Iris pigment epithelial cell (primary cell): ENCODE results near the gene LIMS2.

Experiments used
- DNase-seq: peaks from one replicate; pipeline ENCODE4 v3.0.0-alpha.2; 2011; ENCODE audit warnings: low read depth

The LIMS2 gene, protein sequence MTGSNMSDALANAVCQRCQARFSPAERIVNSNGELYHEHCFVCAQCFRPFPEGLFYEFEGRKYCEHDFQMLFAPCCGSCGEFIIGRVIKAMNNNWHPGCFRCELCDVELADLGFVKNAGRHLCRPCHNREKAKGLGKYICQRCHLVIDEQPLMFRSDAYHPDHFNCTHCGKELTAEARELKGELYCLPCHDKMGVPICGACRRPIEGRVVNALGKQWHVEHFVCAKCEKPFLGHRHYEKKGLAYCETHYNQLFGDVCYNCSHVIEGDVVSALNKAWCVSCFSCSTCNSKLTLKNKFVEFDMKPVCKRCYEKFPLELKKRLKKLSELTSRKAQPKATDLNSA

DNA sequence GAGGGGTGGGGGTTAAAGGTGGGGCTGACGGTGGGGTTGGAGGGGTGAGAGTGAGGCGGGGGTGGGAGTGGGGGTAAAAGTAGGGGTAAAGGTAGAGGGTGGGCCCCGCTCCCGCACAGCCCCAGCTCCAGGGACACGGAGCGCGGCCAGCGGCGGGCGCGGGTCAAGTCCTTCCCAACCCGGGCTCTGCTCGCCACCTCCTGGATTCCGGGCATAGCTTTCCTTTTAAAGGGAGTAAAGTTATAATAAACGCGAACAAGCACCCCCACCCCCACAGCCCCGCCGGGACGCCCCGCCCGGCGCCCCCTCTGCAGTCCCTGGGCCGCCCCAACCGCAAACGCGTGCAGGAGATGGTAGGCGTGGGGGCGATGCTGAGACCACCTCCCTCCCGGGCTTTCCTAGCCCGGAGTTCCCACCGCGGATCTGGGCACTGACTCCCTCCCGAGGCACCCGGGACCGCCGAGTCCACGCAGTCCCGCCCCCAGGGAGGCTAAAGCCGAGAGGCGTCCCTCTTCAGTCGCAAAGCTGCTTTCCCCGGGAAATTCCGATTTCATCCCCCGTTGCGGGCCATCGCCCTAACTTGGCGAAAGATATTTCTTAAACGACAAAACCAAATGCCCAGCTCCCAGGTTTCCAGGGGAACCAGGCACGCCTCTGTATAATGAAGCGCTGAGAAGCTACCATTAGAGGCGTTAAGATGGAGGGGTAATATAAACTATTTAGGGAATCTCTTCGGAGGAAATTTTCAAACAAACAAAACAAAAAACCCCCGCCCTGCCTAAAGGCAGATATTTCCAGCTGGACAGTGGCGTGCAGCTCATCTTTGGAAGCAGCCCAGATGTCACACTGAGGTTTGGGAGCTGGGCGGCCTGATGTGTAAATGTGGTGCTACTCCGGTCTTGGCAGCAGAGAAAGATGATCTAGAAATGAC, at the start of gene LIMS2:
LIMS2 (minus strand) TSS at position 200 of the 931 bp plus-strand sequence. CDS start 506 bp downstream, outside the sequence.
- DNase-seq = no peak

DNA sequence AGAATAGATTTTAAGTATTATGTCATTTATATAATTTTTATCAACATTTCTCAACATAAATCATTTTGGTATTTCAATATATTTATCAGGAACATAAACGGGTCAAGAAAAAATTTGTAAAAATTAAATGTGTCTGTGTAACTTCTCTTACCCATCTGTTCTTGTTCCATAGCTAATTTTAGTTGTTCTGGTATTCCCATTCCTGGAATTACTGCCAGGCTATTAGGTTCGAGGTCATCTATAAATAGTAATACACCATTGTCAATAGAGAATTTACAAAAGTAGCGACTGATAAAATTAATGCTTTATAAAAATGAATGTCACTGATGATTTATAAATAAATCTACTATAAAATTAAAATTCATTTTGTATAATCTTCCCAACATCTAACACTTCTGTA, 47.5 kb upstream of the LIMS2 start:
- DNase-seq = no peak

DNA sequence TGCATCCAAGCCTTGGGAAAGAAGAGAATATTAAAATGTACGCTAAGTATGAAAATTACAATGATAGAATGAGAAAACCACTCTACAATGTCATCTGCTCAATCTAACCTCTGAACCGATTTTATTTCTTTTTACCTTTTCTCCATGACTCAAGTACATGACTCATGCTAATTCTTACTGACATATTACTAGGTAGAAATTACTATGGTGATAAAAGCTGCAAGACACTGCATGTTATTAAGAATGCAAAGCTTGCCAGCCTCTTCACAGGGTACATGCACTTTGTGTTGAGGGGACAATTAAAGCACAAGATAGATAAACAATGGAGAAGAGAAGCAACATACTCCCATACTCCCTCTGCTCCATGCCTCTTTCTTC, 46.6 kb upstream of the LIMS2 start:
- peak; percentile 43 for DNase-seq

DNA sequence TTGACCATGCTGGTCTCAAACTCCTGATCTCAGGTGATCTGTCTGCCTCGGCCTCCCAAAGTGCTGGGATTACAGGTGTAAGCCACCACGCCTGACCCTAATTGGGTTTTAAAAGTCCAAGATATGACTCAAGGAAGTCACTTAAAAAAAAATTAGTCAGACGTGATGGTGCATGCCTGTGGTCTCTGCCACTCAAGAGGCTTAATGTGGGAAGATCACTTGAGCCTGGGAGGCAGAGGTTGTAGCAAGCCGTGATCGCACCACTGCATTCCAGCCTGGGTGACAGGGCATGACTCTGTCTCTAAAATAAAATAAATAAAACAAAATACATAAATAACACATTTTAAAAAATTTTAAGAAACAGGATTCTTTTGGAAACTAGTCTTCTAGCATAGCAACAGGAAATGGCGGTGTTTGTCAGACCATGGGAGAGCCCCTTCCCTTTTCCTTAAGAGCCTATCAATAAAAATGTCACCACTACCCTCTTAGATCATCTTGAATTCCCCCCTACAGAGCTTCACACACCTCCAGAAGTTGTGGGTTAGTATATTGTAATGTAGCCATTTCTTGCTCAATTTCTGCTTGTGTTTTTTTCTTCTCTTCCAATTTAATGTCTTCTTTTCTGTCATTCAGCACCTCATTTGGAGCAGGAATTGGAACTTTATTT, 46.1 kb upstream of the LIMS2 start:
- peak; percentile 63 for DNase-seq

DNA sequence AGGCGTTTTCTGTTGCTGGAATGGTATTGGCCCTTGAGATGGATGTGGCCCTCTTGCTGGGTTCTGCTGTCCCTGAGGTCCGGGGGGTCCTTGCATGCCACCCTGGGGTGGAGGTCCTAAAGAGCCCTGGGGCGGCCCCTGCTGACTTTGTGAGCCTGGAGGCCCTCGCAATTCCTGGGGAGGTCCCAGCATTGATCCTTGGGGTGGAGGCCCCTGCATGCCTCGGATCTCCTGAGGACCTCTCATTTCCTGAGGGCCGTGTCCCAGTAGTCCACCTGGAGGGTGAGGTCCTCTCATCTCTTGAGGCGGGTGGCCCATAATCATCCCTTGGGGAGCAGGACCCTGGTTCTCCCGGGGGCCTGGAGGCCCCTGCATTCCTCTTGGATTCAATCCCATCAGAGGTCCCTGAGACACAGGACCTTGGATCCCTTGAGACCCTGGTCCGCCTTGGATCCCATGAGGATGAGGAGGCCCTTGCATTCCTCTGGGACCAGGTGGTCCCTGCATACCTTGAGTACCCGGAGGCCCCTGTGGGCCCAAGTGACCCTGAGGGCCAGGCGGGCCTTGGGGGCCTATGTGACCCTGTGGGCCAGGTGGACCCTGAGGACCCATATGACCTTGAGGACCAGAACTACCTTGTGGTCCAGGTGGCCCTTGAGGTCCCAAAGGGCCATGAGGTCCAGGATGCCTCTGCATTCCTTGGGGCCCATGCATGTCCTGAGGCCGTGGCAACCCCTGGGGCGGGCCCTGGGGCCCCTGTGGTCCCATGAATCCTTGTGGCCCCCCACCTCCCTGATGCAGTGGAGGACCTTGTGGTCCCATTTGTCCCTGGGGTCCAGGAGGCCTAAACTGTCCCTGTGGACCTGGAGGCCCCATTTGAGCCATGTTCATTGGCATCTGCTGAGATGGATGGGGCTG, 44.2 kb upstream of the LIMS2 start:
- no peak for DNase-seq

DNA sequence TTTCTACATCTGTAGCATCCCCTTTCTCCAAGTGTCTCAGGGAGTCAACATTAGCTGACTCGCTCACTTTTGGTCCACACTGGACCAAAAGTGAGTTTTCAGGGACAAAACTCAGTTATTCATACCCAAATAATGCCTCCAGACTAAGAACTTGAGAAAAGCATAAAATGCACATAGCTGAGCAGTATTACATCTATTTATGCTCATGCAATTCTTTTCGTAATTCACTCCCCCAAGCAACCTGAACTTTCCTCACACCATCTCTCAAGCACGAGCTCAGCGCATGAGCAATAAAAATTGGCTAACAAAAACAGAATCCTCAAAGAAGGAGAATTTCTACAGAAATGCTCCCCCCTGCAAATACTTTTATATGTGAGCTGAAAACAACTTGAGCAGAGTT, 42.9 kb upstream of the LIMS2 start:
- no peak for DNase-seq

DNA sequence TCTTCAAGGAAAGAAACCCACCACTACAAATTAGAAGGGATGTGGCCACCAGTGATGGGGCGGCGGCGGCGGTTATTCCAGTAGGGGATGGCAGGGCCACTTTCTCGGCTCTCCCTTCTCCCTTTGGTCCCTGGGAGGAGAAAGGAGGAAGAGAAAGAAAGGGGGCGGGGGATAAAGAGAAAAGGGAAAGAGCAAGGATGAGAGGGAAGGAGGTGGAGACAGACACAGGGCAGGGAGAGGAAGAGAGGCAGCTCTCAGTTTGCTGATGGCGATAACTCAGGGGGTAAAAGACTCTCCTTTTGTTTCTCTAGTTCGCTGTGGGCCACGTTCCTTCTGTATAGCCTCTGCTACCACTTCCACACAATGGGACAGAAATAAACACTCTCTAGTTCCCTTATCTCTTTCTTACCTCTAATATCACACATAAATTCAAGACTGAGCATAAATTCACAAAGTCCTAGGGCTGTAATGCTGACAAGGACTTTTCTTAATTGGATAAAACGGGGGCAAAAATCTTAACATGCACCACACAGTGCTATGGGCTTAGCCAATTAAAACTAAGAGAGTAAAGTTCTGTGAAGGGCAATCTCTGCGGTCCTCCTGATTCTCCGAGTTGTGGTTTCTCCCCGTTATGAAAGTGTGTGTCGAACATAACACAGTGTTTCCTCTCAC, 40.6 kb upstream of the LIMS2 start:
- DNase-seq = no peak

DNA sequence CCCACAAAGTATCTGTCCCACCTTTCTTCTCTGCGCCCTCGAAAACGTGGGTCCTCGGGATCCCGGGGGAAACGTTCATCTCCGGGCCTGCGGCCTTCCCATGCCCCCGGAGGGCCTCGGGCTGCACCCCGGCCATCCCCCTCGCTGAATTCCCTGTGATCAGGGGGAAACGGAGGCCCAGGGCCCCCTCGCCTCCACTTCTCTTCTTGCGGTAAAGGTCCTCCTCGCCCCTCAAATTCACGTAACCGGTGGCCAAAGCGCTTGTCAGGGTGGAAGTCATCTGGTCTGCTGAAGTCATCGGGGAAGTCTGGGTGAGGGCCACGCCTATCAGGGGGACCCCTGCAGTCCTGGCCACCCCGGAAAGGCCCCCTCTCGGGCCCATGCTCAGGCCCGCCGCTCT, 38.2 kb upstream of the LIMS2 start:
- no peak for DNase-seq

DNA sequence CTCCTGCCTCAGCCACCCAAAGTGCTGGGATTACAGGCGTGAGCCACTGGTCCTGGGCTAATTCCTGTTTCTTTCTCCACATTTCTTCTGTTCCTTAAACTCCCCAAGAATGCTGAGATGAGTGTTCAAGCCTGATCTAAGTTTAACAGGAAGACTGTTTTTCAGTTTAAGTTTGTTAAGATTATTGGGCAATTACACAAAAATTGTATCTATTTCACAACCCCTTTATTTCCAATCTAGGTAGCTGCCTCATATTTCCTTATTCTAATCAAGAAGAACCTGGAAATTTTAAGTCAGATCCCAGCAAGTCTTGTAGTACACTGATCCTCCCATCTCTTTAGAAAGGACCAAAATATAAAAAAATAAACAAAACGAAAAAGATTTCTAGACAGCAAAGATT, 37.7 kb upstream of the LIMS2 start:
- DNase-seq = peak; percentile 26

DNA sequence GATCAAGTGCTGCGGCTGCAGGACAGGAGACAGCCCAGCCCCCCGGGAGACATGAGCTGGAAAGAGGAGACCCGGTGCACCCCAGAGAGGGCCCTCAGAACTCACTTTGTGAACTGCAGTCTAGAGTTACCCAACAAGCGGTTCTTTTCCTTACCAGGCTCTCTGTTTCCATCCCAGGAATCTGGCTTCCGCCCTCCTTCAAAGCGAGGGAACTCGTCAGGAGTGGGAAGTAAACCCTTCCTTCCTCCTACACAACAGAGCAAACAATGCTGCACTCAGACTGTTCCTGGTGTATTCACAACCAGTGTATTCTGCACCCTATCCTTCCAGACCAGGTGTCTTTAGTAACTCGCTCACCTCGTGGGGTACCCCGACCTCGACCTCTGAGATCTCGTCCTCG, 34.0 kb upstream of the LIMS2 start:
- no peak for DNase-seq

DNA sequence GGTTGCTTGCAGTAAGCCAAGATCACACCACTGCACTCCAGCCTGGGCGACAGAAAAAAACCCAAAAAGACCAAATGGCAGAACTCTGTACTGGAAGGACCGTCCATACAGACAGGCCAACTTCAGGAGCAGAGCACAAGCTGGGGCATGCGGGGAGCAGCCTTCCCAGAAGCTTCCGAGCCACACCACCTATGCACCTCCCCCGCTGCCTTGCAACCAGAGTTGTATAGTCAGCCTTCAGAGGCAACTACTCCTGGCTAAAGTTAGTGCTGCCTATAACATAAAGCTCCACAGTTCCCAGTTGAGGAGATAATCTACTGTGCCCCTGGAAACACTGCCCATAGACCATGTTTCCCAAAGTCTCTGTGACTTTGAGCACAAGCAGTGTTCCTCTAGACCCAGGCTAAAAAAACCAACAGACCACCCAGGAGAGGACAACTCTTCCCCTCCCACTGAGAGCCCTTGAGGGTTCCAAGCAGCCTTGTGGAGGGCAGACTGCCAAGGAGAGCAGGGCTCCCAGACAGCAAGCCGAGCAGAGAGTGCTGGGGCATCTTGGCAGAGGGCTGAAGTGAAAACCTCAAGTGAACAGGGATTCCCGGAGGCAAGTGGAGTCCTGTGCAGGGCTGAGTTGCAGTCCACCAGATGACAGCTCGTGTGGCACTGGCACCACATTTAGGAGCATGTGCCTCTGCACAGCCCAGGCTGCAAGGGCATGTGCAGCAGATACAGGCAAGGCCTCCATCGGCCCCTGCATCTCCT, 32.7 kb upstream of the LIMS2 start:
- DNase-seq = no peak

DNA sequence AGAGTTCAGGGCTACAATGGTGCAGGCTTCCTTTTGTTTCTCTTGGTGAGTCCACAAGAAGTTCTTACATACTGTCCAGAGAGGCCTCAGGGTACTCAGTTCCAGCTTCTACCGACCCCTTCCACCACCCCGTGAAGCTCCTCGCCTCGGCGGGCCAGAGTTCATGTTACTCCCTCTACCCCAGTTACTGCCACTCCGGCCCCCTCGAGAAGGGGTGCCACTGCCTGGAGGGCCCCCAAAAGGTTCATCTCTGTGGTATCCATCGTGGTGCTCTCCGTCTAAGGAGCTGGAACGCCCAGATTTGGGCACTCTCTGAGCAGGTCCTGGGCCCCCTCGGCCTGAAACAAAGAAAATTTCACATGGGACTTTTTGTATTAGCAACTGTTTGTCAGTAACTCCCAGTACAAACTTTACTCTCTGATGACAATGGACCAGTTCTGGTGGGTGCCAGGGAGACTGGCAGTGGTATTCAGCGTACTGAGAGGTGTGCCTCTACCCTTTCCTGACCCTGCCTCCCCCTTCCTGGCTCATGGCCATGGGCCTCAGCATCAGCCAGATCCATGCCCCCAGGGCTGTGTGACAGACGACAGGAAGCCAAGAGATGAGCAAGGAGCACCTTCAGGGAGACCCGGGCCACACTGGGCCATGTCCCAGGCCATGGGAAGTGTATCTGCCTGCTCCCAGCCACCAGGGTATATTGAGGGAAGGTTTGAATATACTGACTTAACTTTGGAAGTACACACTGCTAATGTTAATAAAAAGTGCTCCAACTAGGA, 31.1 kb upstream of the LIMS2 start:
- DNase-seq = no peak

DNA sequence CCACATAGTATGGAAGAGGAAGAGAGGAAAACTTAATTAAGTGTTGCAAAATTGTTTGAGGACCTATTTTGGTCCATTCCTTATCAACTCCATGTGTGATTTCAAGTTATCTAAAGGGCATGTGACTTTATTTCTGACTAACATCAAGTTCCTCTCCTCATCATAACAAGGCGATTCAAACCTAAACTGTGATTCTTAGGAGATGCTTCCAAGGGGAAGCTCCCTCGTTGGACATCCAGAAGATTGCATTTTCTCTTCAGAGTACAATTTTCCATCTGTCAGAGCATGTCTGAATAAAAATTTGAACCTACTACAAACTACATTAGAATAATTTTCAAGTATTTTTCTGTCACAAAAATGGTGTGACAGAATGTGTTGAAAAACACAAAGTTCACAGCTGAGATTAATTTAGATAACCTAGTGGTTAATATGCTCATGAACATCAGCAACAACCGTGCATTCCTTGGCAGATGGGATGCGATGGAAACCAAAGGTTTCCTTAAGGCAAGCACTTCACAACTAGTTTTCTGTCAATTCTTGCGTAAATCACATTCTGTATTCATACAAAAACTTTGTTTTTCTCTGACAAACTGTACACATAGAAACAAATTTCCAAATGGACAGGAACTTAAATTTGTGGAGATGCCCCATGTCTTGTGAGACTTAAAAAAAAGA, 30.2 kb upstream of the LIMS2 start:
- peak; percentile 44 for DNase-seq

DNA sequence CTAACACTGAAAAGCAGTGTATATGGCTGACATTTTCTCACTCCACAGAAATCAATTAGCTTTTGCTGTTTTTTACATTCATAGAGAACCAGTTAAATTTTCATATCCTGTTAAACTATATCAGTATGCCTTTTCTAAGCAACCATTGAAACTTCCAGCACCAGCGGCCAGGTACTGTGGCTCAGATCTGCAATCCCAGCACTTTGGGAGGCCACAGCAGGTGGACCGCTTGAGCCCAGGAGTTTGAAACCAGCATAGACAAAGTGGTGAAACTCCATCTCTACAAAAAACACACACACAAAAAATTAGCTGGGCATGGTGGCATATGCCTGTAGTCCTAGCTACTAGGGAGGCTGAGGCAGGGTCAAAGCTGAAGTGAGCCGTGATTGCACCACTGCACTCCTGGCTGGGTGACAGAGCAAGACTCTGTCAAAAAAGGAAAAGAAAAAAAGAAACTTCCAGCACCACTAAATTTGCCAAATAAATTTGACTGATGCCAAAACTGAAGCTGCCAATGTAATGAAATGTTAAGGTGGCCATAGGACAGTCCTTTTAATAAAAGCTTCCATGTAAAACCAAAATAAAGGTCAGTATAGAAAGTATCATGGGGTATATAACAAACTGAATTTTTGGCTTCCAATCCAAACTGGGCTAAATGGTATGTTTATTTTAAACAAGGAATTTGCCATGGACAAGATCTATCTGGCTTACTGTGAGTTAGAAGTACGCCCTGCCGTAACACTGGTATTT, 29.5 kb upstream of the LIMS2 start:
- DNase-seq = no peak

DNA sequence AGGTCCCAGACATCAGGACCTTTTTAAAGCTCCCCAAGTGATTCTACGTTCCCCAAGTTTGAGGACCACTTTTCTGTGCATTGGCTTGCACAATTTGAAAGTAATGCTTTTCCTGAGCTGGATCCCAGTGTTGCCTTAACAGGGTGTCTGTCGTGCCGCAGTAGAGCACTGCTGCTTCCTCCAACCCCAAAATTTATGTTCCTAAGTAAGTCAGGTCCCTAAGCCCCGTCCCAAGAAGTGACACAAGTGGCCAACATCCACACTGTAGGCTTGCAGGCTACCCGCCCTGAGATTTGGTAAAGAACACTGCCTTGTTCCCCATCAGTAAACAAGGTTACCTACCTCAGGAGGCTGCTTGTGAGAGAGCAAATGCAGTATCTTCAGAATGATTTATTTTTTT, 28.0 kb upstream of the LIMS2 start:
- DNase-seq = no peak

DNA sequence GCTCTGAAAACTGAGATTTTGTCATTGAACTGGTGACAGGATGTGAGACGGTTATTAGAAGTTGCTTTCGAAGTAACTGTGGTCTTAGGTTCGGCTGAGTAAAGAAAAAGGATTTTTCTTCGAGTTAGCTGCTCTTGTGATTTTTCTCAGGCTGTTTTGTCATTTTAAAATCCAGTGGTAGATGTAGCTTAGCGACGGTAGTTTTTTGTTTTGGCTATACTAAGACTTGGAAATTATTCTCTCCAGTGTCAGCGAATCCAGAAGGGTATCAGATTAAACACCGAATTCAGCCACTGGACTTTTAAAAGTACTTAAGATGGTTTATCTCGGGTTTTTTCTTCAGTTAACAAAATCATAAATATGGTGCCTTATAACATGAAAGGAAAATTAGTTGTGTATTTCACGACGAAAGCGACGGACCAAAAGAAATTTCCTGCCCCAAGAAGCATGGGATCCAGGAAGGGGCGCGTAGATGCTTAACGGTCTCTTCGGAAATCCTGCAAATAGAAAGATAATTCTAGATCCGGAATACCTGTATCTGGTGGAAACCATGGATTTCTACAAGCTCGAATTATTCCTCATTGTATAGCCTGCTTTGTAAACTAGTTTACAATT, 27.2 kb upstream of the LIMS2 start:
- DNase-seq = no peak

DNA sequence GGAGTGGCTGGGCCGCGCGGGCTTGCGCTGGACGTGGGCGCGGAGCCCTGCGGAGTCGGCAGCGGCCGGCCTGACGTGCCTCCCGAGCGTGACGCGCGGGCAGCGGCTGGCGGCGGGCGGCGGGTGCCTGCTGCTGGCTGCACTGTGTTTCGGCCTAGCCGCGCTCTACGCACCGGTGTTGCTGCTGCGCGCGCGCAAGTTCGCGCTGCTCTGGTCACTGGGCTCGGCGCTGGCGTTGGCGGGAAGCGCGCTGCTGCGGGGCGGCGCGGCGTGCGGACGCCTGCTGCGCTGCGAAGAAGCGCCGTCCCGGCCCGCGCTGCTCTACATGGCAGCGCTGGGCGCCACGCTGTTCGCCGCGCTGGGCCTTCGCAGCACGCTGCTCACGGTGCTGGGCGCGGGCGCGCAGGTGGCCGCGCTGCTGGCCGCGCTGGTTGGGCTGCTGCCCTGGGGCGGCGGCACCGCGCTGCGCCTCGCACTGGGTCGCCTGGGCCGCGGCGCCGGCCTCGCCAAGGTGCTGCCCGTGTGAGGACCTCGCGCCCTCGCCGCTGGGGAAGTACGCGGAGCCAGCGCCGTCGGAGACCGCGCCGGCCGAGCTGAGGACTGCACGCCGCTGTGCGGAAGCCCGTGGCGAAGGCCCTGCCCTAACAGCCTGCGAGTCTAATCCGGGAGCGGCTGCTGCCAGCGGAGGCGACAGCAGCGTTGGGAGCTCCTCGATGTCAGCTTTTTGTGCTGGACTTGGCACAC, 26.5 kb upstream of the LIMS2 start:
- DNase-seq = peak; percentile 82
